SW 1271 (cell line): ENCODE data around the gene ABCG1.
A peak's percentile ranks its signal among the peaks of the same experiment; 100 is the strongest.

Experiments used
- DNase-seq, 2 experiments: peaks; one replicate each; lab custom pipeline; 2025; lab: John Stamatoyannopoulos, UW

The ABCG1 gene

DNA sequence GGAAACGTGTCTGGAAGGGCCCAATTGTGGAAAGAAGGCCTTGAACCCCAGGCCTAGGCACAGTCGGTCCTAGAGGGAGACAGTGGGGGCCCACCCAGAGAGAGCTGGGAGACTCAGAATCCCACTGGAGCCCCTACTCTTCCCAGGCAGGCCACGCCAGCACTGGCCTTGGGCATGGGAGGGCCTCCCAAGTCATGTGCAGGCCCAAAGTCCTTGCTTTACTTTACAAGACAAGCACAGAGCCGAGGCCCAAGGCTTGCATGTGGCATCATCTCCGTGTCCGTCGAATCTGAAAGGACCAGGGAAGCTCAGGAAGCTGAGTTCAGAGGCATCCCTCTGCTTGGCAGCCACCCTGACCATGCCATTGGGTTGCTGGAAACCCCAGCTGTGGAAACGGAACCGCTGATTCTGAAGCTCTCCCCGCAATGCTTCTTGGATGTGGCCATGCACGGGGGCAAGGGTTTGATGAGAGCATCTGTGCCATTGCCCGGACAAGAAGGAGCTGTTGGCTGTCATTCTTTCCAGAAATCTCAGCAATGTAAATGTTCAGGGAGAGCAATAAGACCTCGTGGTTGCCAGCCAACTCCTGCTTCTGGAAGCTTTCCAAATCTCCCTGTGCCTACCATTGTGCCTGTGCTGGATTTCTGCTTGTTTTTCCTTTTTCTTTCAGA, 32.8 kb downstream of the ABCG1 start:
- no peak for DNase-seq

DNA sequence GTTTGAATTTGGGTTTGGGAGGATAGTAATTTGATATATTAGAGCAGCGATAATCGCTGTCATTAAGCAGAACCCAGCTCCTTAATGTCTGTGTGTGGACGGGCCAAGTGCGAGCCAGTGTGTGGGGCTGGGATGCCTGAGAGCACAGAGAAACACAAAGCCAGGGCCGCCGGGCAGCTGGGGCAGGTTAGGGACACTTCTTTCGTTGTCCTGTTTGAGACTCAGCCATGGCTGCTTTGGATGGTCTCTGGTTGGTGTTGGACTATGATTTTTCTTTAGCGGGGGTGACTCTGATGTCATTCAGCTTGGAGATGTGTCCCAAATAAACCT, 33.4 kb downstream of the ABCG1 start:
- no peak for DNase-seq

- DNase-seq: no peak
Observed at GRCh38 chr21:42252778-42253340, 33.9 kb downstream of the ABCG1 start.

DNA sequence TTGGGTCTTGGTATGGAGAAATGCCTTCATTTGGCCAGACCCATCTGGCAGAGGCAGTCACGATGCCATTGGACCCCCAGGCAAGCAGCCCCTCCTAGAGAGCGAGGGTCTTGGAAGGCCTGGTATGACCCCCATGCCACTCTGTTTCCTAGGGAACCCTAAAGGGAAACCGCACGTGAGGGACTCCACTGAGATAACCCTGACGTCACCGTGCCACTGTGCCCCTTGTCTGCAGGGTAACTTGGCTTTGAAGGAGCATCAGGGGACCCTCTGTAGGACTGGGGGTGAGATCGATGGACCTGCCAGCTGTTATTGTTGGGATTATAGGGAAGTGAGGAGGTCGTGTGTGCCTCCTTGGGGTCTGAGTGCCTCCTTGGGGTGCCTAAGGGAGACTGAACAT, 34.5 kb downstream of the ABCG1 start:
- DNase-seq: no peak

DNA sequence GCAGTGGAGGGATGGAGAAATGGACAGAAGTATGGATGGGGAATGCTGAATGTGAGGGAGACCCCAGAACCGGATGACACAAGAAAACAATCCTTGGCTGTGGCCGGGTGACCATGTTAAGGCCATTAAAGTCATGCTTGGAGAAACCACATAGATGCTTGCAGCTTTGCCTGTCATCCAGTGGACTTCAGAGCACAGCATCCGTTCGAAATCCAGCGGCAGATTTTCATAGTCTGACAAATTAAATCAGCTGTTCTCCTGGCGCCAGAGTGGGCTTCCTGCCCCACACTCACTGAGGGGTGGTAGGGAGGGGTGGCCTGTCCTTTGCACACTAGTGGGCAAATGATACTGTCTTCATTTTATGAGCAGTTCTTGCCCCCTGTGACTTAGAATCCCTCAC, 35.1 kb downstream of the ABCG1 start:
- no peak for DNase-seq

DNA sequence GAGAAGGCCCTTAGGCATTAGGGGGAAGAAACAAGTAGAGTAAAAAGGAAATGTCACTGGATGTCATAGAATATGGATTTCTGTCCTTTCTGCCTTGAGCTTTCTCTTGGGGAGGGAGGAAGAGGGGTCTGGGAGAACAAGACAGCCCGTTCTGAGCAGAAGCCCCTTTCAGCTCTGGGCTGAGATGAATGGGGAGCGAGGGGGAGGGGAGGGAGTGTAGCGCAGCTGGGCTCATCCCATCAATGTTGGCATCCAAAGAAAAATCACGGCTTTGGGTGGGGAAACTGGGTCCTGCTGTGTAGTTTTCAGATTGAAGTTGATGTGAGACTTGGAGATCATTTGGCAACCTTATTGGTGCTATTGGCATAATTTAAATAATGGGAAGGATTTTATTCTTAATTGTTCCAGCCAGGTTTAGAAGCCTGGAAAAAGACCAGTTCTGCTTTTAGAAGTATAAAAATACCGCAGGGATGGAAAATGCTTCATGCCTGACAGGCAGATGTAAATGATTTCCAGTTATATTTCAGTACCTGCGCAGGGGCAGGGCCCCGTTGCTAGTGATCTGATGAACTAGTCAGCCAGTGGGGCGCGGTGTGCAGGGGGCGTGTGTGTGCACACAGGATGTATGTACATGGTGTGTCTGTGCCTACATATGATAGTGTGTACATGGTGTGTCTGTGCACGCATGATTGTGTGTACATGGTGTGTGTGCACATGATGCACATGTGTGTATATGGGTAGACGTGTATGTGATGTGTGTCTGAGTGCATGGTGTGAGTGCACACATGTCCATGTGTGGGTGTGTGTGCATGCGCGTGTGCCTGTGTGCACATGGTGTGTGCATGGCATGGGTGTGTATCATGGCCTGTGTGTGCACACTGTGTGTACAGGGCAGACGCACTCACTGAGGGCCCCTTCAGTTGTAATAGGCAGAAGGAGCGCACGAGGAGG, 36.0 kb downstream of the ABCG1 start:
- DNase-seq: no peak

DNA sequence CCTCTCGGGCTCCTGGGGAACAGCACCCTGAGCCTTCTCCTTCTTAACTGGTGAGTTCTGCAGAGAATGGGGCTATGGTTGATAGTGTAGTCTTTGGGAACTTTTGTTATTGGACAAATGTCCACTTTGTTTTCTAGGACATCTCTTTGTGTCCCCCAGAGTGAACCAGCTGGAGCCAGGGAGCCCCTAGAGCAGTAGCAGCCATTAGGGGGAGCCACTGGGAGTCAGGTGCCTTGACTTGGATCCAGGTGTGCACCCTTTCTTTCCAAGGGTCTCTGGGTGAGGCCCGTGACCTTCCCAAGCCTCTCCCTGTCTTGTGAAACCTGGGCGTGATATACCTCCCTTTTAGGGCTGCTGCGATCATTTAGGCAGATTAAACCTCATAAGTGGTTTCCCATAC, 36.9 kb downstream of the ABCG1 start:
- DNase-seq: no peak

DNA sequence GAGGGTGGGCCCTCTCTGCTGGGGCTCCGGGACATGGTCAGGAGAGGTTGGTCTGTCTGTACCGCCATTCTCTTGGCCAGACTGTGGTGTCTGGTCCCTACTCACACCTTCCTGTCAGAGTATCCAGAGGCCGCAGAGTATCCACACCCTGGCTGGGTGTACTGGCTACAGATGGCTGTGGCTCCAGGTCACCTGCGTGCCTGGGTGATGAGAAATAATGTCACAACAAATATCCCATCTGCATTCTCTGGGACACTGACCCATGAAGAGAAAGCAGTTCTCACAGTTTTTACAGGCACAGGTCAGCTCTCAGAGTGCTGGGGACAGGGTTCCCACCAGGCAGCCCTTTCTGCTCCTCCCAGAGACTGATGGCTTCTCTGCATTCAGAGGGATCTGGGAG, 37.4 kb downstream of the ABCG1 start:
- DNase-seq: no peak

- DNase-seq: no peak
Observed at GRCh38 chr21:42257091-42257765, 38.3 kb downstream of the ABCG1 start.

DNA sequence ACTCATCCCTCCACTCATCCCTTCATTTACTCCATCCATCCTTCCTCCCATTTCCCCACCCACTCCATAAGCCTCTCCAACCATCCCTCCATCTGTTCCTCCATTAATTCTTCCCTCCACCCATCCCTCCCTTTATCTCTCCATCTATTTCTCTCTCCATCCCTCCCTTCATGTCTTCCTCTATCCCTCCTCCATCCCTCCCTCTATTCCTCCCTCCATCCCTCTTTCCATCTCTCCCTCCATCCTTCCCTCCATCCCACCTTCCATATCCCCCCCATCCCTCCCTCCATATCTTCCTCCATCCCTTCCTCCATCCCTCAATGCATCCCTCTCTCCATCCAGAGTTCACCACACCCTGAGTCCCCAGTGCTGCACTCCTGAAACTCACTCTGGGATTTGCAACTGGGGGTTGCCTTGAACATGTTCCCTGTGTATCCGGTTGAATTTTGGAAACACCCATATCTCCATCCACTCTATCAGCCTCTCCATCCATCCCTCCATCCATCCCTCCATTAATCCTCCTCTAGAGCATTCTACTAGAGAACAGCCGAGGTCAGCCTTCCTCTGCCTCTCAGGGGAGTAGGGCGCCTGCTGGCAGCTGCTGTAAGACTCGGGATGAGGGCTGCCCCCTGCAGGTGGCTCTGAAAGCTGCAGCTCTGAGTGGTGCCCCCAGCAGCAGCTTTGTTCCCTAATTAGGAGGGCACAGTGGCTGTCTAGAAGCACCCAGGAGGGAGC, 39.4 kb downstream of the ABCG1 start:
- peak in 1 of 2 experiments; percentile 18 for DNase-seq

- no peak for DNase-seq
Observed at GRCh38 chr21:42258885-42259407, 40.0 kb downstream of the ABCG1 start.

DNA sequence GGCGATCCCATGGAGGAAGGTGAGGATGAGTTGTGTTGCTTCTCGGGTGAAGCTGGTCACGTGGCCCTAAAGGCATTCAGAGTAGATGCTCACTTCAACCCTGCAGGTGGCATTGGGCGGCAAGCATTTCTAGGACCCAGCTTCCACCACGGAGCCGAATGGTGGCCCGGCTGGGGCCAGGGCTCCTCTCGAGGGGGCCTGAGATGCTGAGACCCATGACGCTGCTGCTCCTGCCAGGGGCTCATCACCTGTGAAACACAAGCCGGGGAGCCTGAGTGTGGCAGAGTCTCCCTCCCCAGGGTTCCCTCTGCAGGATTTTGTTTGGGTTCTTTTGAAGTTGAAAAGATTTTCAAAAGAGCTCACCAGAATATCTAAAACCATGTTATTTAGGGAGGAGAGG, 41.2 kb downstream of the ABCG1 start:
- DNase-seq: no peak

DNA sequence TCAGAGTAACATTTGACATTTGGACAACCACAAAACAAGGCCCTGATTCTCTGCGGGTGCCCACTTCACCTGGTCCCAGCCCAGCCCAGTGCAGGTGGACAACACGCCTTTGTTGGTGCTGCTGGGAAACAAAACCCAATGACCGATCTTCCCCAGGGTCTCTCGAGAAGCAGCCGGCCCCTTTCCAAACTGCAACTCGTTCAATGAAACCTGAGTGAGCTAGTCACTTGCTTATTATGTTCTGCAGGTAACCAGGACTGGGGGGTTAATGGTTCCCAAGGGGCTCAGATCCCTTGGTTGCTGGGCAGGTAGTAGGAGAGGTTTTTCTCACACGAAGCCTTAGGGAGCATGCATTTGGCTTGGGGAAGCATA, 42.9 kb downstream of the ABCG1 start:
- DNase-seq: no peak

DNA sequence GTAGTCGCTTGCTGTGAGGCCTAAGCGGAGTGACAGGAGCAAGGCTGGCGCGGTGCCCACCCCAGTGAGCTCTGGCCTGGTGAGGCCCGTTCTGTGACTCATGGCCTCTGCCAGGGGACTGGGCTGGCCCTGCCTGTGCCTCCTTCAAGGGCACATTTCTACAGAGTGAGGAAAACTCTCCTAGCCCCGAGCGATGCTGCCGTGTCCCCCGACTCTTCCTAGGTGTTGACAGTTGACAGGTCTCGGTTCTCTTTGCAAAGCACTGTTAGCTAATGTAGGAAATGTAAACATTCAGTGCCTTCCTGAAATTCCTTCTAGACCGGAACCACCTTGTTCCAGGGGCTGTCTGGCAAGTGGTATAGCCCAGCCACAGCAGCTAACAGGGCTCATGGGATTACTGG, 43.9 kb downstream of the ABCG1 start:
- DNase-seq: no peak

GRCh38 chr21:42263591-42264131, 44.7 kb downstream of the ABCG1 start:
- no peak for DNase-seq

DNA sequence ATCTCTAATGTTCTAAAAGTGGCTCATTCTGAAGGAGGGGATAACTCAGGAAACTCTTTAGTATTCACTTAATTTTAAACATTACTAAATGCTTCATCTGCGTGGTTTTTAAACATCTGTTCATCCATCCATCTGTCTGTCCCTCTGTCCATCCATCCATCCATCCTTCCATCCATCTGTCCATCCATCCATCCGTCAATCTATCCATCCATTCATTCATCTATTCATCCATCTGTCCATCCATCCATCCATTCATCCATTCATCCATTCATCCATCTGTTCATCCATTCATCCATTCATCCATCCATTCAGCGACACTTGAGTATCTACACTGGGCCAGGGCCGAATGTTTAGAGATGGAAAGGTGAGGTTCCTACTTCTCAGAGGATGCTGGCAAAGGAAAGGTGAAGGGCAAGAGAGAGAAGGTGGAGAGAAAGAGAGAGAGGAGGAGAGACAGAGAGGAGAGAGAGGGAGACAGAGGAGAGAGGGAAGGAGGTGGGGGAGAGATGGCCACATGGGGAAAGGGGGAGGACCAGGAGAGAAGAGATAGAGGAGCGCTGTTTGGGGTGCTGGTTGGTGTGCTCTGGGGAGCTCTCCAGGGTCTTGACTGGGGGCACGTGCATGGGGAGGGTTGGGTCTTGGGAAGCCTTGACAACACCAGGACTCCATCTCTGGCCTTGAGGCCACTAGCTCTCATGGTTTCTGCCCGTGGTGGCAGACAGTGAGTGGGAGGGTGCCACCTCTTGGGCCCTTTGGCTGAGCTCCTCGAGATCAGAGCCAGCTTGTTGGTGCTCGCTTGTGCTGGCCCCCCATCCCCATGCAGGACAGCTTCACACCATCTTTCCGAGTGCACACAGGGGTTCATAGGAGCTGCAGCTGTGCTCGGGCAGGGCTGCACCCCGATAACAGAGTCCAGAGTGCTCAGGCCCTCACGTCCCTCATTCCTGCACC, 45.6 kb downstream of the ABCG1 start:
- no peak for DNase-seq

DNA sequence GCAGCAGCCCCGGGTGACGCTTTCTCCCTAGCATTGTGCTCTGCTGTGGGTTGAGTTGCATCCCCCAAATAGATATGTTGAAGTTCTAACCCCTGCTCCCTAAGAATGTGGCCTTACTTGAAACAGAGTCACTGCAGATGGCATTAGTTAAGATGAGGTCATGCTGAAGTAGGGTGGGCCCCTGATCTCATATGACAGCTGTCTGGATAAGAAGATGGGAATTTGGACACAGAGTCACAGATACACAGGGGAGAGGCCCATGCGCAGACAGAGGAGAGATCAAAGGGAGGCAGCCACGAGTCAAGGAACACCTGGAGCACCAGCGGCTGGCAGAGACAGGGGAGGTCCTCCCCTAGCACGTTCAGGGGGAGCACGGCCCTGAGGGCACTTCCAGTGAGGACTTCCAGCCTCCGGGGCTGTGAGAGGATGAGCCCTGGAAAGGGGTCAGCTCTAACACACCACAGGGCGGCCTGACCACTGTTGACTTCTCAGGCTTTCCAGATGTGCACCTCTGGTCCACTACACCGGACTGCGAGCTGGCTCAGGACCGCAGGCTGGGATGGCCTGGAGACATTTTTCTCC, 46.4 kb downstream of the ABCG1 start:
- no peak for DNase-seq

- DNase-seq: no peak
Observed at GRCh38 chr21:42266971-42267556, 48.1 kb downstream of the ABCG1 start.

- DNase-seq: no peak
Observed at GRCh38 chr21:42269386-42269785, 50.4 kb downstream of the ABCG1 start.

- no peak for DNase-seq
Observed at GRCh38 chr21:42271065-42271464, 52.1 kb downstream of the ABCG1 start.
